Skin of body (tissue), 2 donors: ENCODE results near the gene CCDC192. TPM values are rescaled to one million over a fixed set of nuclear protein-coding genes. Genes with fewer than 3 reads are reported as not detected.

Experiments used
- DNase-seq: peaks from one replicate; lab custom pipeline; 2025; lab: John Stamatoyannopoulos, UW
- total RNA-seq: library from RNA; depleted of rRNA; stranded (reverse); fragments of >200 nt; gene quantifications from one replicate; pipeline ENCODE4 v1.2.3, GENCODE V29; 2014

CCDC192 gene
- total RNA-seq, 1 donor from 2014 or later = not detected

GRCh38 chr5:127919006-127919796 lies 216.0 kb downstream of the CCDC192 start:
- no peak for DNase-seq

- no peak for DNase-seq
These were observed 216.6 kb downstream of the CCDC192 start for GRCh38 chr5:127919818-127920217.

GRCh38 chr5:127920936-127921335 lies 217.7 kb downstream of the CCDC192 start:
- DNase-seq = no peak

GRCh38 chr5:127922603-127923002 lies 219.4 kb downstream of the CCDC192 start:
- DNase-seq = no peak

- no peak for DNase-seq
These were observed 220.8 kb downstream of the CCDC192 start for GRCh38 chr5:127923804-127924570.

- no peak for DNase-seq
These were observed 221.4 kb downstream of the CCDC192 start for GRCh38 chr5:127924606-127925005.

GRCh38 chr5:127925916-127926315 lies 222.7 kb downstream of the CCDC192 start:
- no peak for DNase-seq

- no peak for DNase-seq
These were observed 223.8 kb downstream of the CCDC192 start for GRCh38 chr5:127926974-127927373.

GRCh38 chr5:127928053-127928452 lies 224.9 kb downstream of the CCDC192 start:
- no peak for DNase-seq

GRCh38 chr5:127930311-127930710 lies 227.1 kb downstream of the CCDC192 start:
- DNase-seq = no peak

- DNase-seq = no peak
These were observed 228.2 kb downstream of the CCDC192 start for GRCh38 chr5:127931396-127931795.

GRCh38 chr5:127933348-127933747 lies 230.2 kb downstream of the CCDC192 start:
- no peak for DNase-seq

GRCh38 chr5:127934791-127935256 lies 231.6 kb downstream of the CCDC192 start:
- DNase-seq = no peak

GRCh38 chr5:127935398-127935797 lies 232.2 kb downstream of the CCDC192 start:
- DNase-seq = no peak

GRCh38 chr5:127936439-127936972 lies 233.3 kb downstream of the CCDC192 start:
- no peak for DNase-seq

- DNase-seq = no peak
These were observed 235.6 kb downstream of the CCDC192 start for GRCh38 chr5:127938746-127939145.

- no peak for DNase-seq
These were observed 237.7 kb downstream of the CCDC192 start for GRCh38 chr5:127940854-127941253.

- no peak for DNase-seq
These were observed 238.5 kb downstream of the CCDC192 start for GRCh38 chr5:127941646-127942045.

- DNase-seq = no peak
These were observed 239.3 kb downstream of the CCDC192 start for GRCh38 chr5:127942246-127943060.

- DNase-seq = no peak
These were observed 239.8 kb downstream of the CCDC192 start for GRCh38 chr5:127943061-127943371.

GRCh38 chr5:127944125-127944524 lies 240.9 kb downstream of the CCDC192 start:
- DNase-seq = no peak

- DNase-seq = no peak
These were observed 244.8 kb downstream of the CCDC192 start for GRCh38 chr5:127947941-127948340.
